ENCODE measurements around the gene DDX10. TPM values are rescaled to one million over a fixed set of nuclear protein-coding genes. Genes with fewer than 3 reads are reported as not detected.

Gene DDX10
- total RNA-seq, 4 donors from 2014 or later, result 17.0 to 39.0 (median 34.3) TPM

- intact Hi-C loops (cut with DNase I), result no loop called here
- H3K9me3 ChIP-seq, result no peaks in the 10 kb centered on the region
- WGBS, 2 donors, result 92 to 93% methylated on average over 2 of the region's 2 CpGs
- no peaks in the 10 kb centered on the region for H3K27me3 ChIP-seq
- no peaks in the 10 kb centered on the region for H3K4me1 ChIP-seq
- H3K36me3 ChIP-seq, result no peaks in the 10 kb centered on the region
- no peak for TF ChIP-seq POLR2A (IDR thresholded peaks at IDR 0.05)
- TF ChIP-seq, protein P1, sequence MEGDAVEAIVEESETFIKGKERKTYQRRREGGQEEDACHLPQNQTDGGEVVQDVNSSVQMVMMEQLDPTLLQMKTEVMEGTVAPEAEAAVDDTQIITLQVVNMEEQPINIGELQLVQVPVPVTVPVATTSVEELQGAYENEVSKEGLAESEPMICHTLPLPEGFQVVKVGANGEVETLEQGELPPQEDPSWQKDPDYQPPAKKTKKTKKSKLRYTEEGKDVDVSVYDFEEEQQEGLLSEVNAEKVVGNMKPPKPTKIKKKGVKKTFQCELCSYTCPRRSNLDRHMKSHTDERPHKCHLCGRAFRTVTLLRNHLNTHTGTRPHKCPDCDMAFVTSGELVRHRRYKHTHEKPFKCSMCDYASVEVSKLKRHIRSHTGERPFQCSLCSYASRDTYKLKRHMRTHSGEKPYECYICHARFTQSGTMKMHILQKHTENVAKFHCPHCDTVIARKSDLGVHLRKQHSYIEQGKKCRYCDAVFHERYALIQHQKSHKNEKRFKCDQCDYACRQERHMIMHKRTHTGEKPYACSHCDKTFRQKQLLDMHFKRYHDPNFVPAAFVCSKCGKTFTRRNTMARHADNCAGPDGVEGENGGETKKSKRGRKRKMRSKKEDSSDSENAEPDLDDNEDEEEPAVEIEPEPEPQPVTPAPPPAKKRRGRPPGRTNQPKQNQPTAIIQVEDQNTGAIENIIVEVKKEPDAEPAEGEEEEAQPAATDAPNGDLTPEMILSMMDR (IDR thresholded peaks at IDR 0.05), result no peak
- no peak overlapping the region for H3K4me3 ChIP-seq (replicated peaks in 1 of 3)
- H3K27ac ChIP-seq, result no peak overlapping the region
- no peak for DNase-seq
Measured at GRCh38 chr11:108886660-108887009, 221.8 kb downstream of the DDX10 start.

- TF ChIP-seq, protein P1 (IDR thresholded peaks at IDR 0.05), result no peak
- TF ChIP-seq POLR2A (IDR thresholded peaks at IDR 0.05), result no peak
- intact Hi-C loops (cut with DNase I), result no loop called here
- Histone ChIP-seq H3K27me3 (no peaks in the 10 kb centered on the region), H3K36me3 (no peaks in the 10 kb centered on the region), H3K4me3 (replicated peaks in 1 of 3) (no peak overlapping the region), H3K27ac (no peak overlapping the region), H3K9me3 (no peaks in the 10 kb centered on the region), H3K4me1 (no peaks in the 10 kb centered on the region)
- 93 to 96% methylated on average over 8 of the region's 8 CpGs for WGBS, 2 donors
- DNase-seq, result no peak
Measured at GRCh38 chr11:108887436-108888238, 222.8 kb downstream of the DDX10 start.

GRCh38 chr11:108890482-108891105, 225.7 kb downstream of the DDX10 start:
- intact Hi-C loops (cut with DNase I), result no loop called here
- Histone ChIP-seq H3K4me3 (replicated peaks in 1 of 3) (no peak overlapping the region), H3K36me3 (no peaks in the 10 kb centered on the region), H3K27me3 (no peaks in the 10 kb centered on the region), H3K27ac (no peak overlapping the region), H3K4me1 (no peaks in the 10 kb centered on the region), H3K9me3 (no peaks in the 10 kb centered on the region)
- no peak for DNase-seq
- 57 to 62% methylated on average over 5 of the region's 5 CpGs for WGBS, 2 donors
- TF ChIP-seq POLR2A (IDR thresholded peaks at IDR 0.05), result no peak
- TF ChIP-seq, protein P1 (IDR thresholded peaks at IDR 0.05), result no peak

GRCh38 chr11:108891143-108891542, 226.3 kb downstream of the DDX10 start:
- Histone ChIP-seq H3K27me3 (no peaks in the 10 kb centered on the region), H3K4me3 (replicated peaks in 1 of 3) (no peak overlapping the region), H3K9me3 (no peaks in the 10 kb centered on the region), H3K27ac (no peak overlapping the region), H3K36me3 (no peaks in the 10 kb centered on the region), H3K4me1 (no peaks in the 10 kb centered on the region)
- TF ChIP-seq, protein P1 (IDR thresholded peaks at IDR 0.05), result no peak
- intact Hi-C loops (cut with DNase I), result no loop called here
- 70 to 77% methylated on average over 2 of the region's 2 CpGs for WGBS, 2 donors
- DNase-seq, result no peak

DNA sequence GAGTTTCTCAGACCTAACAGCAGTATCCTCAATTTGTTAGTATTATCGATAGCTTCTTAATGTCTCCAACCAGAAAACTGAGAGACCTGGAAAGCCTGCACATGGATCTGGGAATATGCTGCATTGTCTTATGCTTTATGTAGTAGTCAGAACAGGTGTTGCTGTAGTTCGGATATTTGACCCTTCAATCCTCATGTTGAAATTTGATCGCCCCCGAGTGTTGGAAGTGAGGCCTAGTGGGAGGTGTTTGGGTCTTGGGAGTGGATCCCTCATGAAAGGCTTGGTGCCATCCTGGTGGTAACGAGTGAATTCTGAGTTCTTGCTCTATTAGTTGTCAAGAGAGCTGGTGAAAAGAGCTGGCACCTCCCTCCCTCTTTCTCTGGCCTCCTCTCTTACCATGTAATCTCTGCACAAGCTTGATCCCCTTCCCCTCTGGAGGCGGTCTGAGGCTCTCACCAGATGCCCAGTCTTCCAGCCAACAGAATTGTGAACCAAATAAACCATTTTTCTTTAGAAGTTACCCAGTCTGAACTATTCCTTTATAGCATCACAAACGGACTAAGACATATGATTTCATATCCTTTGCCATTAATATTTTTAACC, 227.1 kb downstream of the DDX10 start:
- no peak for TF ChIP-seq POLR2A (IDR thresholded peaks at IDR 0.05)
- TF ChIP-seq, protein P1 (IDR thresholded peaks at IDR 0.05), result no peak
- 96 to 97% methylated on average over 7 of the region's 7 CpGs for WGBS, 2 donors
- Histone ChIP-seq H3K9me3 (no peaks in the 10 kb centered on the region), H3K27me3 (no peaks in the 10 kb centered on the region), H3K4me1 (no peaks in the 10 kb centered on the region), H3K36me3 (no peaks in the 10 kb centered on the region), H3K27ac (no peak overlapping the region), H3K4me3 (replicated peaks in 1 of 3) (no peak overlapping the region)
- intact Hi-C loops (cut with DNase I), result no loop called here
- DNase-seq, result no peak
